Osteocyte (in vitro differentiated cells): ENCODE measurements around the gene CYYR1. TPM values are rescaled to one million over a fixed set of nuclear protein-coding genes. Genes with fewer than 3 reads are reported as not detected.
A peak's percentile ranks its signal among the peaks of the same experiment; 100 is the strongest.

Experiments used
- DNase-seq: peaks from one replicate; pipeline ENCODE4 v3.0.0; 2021; ENCODE audit warnings: mixed read lengths; ENCODE audit not compliant: unreplicated experiment; ENCODE audit errors: extremely low spot score
- H3K27ac Mint-ChIP-seq: one replicate; pipeline ENCODE4 v1.8.0; 2021; ENCODE audit warnings: mild to moderate bottlenecking, mixed read lengths; ENCODE audit not compliant: unreplicated experiment
- H3K27me3 Mint-ChIP-seq: one replicate; pipeline ENCODE4 v1.8.0; 2021; ENCODE audit warnings: mixed read lengths; ENCODE audit not compliant: unreplicated experiment
- H3K36me3 Mint-ChIP-seq: one replicate; pipeline ENCODE4 v1.8.0; 2021; ENCODE audit warnings: mixed read lengths; ENCODE audit not compliant: unreplicated experiment
- H3K4me1 Mint-ChIP-seq: one replicate; pipeline ENCODE4 v1.8.0; 2021; ENCODE audit warnings: mixed read lengths; ENCODE audit not compliant: unreplicated experiment
- H3K4me3 Mint-ChIP-seq: one replicate; pipeline ENCODE4 v1.8.0; 2021; ENCODE audit warnings: mild to moderate bottlenecking, moderate library complexity, mixed read lengths; ENCODE audit not compliant: unreplicated experiment
- H3K9me3 Mint-ChIP-seq: one replicate; pipeline ENCODE4 v1.8.0; 2021; ENCODE audit warnings: mixed read lengths; ENCODE audit not compliant: unreplicated experiment
- total RNA-seq: library from RNA; stranded (reverse); gene quantifications from 2 replicates; pipeline ENCODE4 v1.2.1, GENCODE V29; 2021
- TF ChIP-seq, protein P1 (sequence below): fragments of 200-600 bp; sonication (generic); IDR thresholded peaks from 2 replicates; pipeline ENCODE4 v1.5.0; 2021; ENCODE audit warnings: antibody characterized with exemption, mild to moderate bottlenecking, moderate library complexity

The CYYR1 gene
- total RNA-seq, 1 donor from 2014 or later = 4.7 TPM

DNA sequence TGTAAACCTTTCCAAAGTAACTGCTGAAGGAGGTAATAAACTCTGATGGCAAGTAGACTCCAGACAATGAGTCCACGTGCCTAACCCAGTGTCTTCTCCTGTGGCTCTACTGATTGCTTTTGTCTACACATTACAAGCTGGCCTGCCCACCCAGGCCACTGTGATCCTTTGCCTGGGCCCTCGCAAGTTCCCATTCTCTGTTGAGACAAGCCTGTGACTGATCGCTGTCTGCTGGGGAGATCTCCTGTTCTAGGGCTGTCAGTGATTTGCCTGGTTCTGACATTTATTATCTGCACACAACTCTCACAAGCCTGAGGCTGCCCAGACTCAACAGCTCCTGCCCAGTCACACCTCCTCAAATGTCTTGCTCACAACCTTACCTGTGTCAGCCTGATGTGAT, 81.4 kb downstream of the CYYR1 start:
- Mint-ChIP-seq H3K4me1 (peaks cover 16% of the 10 kb centered on the region), H3K27ac (no peak overlapping the region), H3K9me3 (peaks cover 3% of the 10 kb centered on the region), H3K4me3 (no peak overlapping the region), H3K36me3 (no peaks in the 10 kb centered on the region), H3K27me3 (no peaks in the 10 kb centered on the region)
- TF ChIP-seq, protein P1, sequence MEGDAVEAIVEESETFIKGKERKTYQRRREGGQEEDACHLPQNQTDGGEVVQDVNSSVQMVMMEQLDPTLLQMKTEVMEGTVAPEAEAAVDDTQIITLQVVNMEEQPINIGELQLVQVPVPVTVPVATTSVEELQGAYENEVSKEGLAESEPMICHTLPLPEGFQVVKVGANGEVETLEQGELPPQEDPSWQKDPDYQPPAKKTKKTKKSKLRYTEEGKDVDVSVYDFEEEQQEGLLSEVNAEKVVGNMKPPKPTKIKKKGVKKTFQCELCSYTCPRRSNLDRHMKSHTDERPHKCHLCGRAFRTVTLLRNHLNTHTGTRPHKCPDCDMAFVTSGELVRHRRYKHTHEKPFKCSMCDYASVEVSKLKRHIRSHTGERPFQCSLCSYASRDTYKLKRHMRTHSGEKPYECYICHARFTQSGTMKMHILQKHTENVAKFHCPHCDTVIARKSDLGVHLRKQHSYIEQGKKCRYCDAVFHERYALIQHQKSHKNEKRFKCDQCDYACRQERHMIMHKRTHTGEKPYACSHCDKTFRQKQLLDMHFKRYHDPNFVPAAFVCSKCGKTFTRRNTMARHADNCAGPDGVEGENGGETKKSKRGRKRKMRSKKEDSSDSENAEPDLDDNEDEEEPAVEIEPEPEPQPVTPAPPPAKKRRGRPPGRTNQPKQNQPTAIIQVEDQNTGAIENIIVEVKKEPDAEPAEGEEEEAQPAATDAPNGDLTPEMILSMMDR = no peak
- no peak for DNase-seq

DNA sequence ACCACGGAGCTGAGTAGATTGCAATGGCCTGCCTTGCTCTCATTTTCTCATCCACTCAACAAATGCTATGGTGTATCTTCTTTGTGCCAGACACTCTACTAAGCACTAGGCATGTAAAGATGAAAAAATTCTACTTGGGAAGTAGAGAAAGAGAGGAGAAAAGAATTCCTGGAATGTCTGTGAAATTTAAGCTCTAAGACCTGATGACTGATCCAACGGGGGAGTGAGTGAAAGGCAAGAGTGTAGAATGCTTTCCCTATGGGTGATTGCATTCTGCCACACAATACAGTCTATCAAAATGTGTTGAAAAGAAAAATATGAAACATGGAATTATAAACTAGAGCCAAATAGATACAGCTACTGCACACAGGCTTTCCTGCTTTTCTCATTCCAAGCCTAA, 82.3 kb downstream of the CYYR1 start:
- H3K36me3 Mint-ChIP-seq = no peaks in the 10 kb centered on the region
- TF ChIP-seq, protein P1 = no peak
- H3K4me3 Mint-ChIP-seq = no peak overlapping the region
- H3K27ac Mint-ChIP-seq = peak overlapping the region; percentile 68
- H3K9me3 Mint-ChIP-seq = peaks cover 3% of the 10 kb centered on the region
- DNase-seq = no peak
- H3K4me1 Mint-ChIP-seq = peaks cover 16% of the 10 kb centered on the region
- no peaks in the 10 kb centered on the region for H3K27me3 Mint-ChIP-seq

DNA sequence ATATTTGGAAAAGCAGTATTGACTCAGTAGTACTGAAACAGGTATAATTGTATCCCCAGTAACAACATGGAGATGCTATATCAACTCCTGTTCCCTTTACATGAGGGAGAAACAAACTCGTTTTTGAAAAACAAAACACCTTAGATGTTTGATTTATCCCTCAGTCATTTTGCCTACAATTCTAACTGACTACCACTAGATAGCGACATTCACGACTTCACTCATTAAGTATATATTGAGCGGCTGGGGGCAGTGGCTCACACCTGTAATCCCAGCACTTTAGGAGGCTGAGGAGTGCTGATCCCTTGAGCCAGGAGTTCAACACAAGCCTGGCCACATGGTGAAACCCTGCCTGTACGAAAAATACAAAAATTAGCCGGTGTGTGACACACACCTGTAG, 83.3 kb downstream of the CYYR1 start:
- TF ChIP-seq, protein P1 = no peak
- H3K36me3 Mint-ChIP-seq = no peaks in the 10 kb centered on the region
- no peaks in the 10 kb centered on the region for H3K9me3 Mint-ChIP-seq

DNA sequence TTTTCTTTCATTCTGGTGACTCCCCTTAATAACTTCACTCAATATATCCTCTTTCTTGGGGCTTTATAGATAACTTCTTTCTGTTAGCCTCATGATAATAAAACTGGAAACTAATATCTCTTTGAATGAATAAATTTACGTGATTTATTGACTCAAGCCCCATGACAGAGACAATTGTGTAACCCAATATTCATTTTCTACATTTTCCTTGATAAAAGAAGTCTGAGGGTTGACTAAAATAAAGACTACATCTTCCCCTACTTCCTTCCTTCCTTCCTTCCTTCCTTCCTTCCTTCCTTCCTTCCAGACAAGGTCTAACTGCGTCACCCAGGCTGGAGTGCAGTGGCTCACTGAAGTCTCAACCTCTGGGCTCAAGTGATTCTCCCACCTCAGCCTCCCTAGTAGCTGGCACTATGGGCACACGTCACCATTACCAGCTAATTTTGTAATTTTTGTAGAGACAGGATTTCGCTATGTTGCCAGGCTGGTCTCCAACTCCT, 85.1 kb downstream of the CYYR1 start:
- DNase-seq = no peak
- Mint-ChIP-seq H3K4me1 (peaks cover 16% of the 10 kb centered on the region), H3K4me3 (no peak overlapping the region), H3K36me3 (no peaks in the 10 kb centered on the region), H3K27me3 (no peaks in the 10 kb centered on the region), H3K27ac (no peak overlapping the region), H3K9me3 (no peaks in the 10 kb centered on the region)
- TF ChIP-seq, protein P1 = no peak

More for the DNA sequence above, 83.3 kb downstream of the CYYR1 start:
- Mint-ChIP-seq H3K4me1 (peaks cover 16% of the 10 kb centered on the region), H3K27me3 (no peaks in the 10 kb centered on the region), H3K4me3 (no peak overlapping the region), H3K27ac (no peak overlapping the region)
- DNase-seq = no peak

DNA sequence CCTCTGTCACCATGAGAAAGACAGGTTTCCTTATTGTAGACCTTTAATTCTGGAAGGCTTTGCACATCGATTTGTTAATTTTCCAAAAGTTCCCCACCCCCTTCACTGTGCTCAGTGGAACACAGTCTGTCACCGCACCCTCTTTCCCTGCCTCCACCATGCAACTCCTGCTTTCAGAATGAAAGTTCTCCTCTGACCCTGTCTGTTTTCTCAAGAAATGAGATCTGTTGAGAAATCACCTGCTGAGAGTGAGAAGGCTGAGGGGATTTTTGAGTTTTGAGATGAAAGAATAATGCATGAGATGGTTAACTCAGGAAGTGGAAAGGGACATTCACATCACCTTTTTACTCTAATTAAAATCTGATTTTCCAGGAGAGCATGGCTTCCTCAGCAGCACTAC, 99.6 kb downstream of the CYYR1 start:
- Mint-ChIP-seq H3K4me1 (peaks cover 1% of the 10 kb centered on the region), H3K4me3 (no peak overlapping the region)

More for the DNA sequence above, 99.6 kb downstream of the CYYR1 start:
- H3K27ac Mint-ChIP-seq = no peak overlapping the region
- H3K9me3 Mint-ChIP-seq = no peaks in the 10 kb centered on the region
- H3K36me3 Mint-ChIP-seq = peaks cover 2% of the 10 kb centered on the region
- TF ChIP-seq, protein P1 = no peak
- H3K27me3 Mint-ChIP-seq = no peaks in the 10 kb centered on the region
- no peak for DNase-seq
